B cell (primary cell): ENCODE measurements around the gene TMEM14A. TPM values are rescaled to one million over a fixed set of nuclear protein-coding genes. Genes with fewer than 3 reads are reported as not detected.

Experiments
- ATAC-seq: fragments of 200-7000 bp; cut with Tn5 transposase; one replicate; pipeline ENCODE4 v1.10.0; 2021; ENCODE audit warnings: low read depth, mild to moderate bottlenecking, moderate number of reproducible peaks, moderate library complexity
- CTCF ChIA-PET: fragments of 350-600 bp; sonication (Branson Sonifier 250); formaldehyde crosslinking; loops from one replicate; lab custom pipeline; 2021; ENCODE audit warnings: antibody characterized with exemption, inconsistent platforms; lab: Charles Lee
- POLR2A ChIA-PET: fragments of 350-600 bp; sonication (Branson Sonifier 250); formaldehyde crosslinking; loops from one replicate; lab custom pipeline; 2021; ENCODE audit warnings: antibody characterized with exemption; lab: Charles Lee
- DNase-seq: peaks from one replicate; pipeline ENCODE4 v3.0.0; 2013
- H2AFZ ChIP-seq: 2 replicates; pipeline ENCODE4 v1.6.1; 2012; ENCODE audit warnings: mild to moderate bottlenecking, low read depth, low read length; ENCODE audit not compliant: insufficient read depth, poor library complexity, severe bottlenecking
- H3K27ac ChIP-seq, 2 donors: 1 replicate in 1 of 2; 2 replicates in 1 of 2; pipeline ENCODE4 v1.5.1; 2012 to 2013; ENCODE audit warnings: low read length in 2 of 2, mild to moderate bottlenecking in 2 of 2, moderate library complexity in 1 of 2
- H3K27me3 ChIP-seq, 4 experiments: fragments of 200-600 bp in 1 of 4; sonication (generic) in 1 of 4; replicated peaks in 1 of 4; 1 replicate in 2 of 4; 2 replicates in 2 of 4; pipeline versions ENCODE4 v1.6.1 to v1.7.0; 2013 to 2016; ENCODE audit warnings: low read length in 3 of 4, mild to moderate bottlenecking in 2 of 4, mixed read lengths in 1 of 4, moderate library complexity in 1 of 4; ENCODE audit not compliant: insufficient read depth in 4 of 4, control insufficient read depth in 3 of 4; ENCODE audit errors: control extremely low read depth in 1 of 4
- H3K36me3 ChIP-seq, 2 experiments: replicated peaks in 1 of 2; 1 replicate in 1 of 2; 2 replicates in 1 of 2; pipeline versions ENCODE4 v1.6.1 to v1.7.1; 2013; ENCODE audit warnings: low read length in 1 of 2; ENCODE audit not compliant: insufficient read depth in 2 of 2, control insufficient read depth in 1 of 2; ENCODE audit errors: control extremely low read depth in 1 of 2, extremely low read depth in 1 of 2
- H3K4me1 ChIP-seq, 2 donors: fragments of 200-600 bp in 1 of 2; sonication (generic) in 1 of 2; 1 replicate in 1 of 2; 2 replicates in 1 of 2; pipeline versions ENCODE4 v1.5.1 to v1.6.1; 2013 to 2017; ENCODE audit warnings: low read length in 2 of 2; ENCODE audit not compliant: control insufficient read depth in 2 of 2, insufficient read depth in 2 of 2
- H3K4me2 ChIP-seq: replicated peaks from 2 replicates; pipeline ENCODE3; 2012; ENCODE audit warnings: mild to moderate bottlenecking, low read depth, low read length; ENCODE audit not compliant: poor library complexity, severe bottlenecking
- H3K4me3 ChIP-seq, 5 experiments: fragments of 200-600 bp in 1 of 5; sonication (generic) in 1 of 5; 1 replicate in 3 of 5; 2 replicates in 2 of 5; pipeline versions ENCODE4 v1.5.1 to v1.7.0; 2011 to 2016; ENCODE audit warnings: low read length in 4 of 5, mild to moderate bottlenecking in 4 of 5, low read depth in 2 of 5, control low read depth in 1 of 5, moderate library complexity in 1 of 5; ENCODE audit not compliant: insufficient read depth in 1 of 5; ENCODE audit errors: control extremely low read depth in 1 of 5, extremely low read depth in 1 of 5
- H3K79me2 ChIP-seq: fragments of 200-600 bp; sonication (generic); one replicate; pipeline ENCODE4 v1.6.0; 2016; ENCODE audit warnings: low read length; ENCODE audit not compliant: control insufficient read depth, insufficient read depth
- H3K9ac ChIP-seq: fragments of 200-600 bp; sonication (generic); 2 replicates; pipeline ENCODE4 v1.6.1; 2017; ENCODE audit warnings: mild to moderate bottlenecking, low read length, moderate library complexity
- H3K9me3 ChIP-seq, 3 donors: one replicate each; pipeline versions ENCODE4 v1.6.1 to v1.7.1; 2013; ENCODE audit warnings: low read length in 2 of 3; ENCODE audit not compliant: control insufficient read depth in 2 of 3, insufficient read depth in 1 of 3; ENCODE audit errors: control extremely low read depth in 1 of 3
- H4K20me1 ChIP-seq: 2 replicates; pipeline ENCODE4 v1.6.0; 2012; ENCODE audit warnings: mild to moderate bottlenecking, low read length; ENCODE audit not compliant: insufficient read depth, control insufficient read depth, poor library complexity, severe bottlenecking
- H3K27ac Mint-ChIP-seq: one replicate; pipeline ENCODE4 v1.8.0; 2021; ENCODE audit warnings: mixed read lengths
- H3K27me3 Mint-ChIP-seq: one replicate; pipeline ENCODE4 v1.8.0; 2021; ENCODE audit warnings: mixed read lengths
- H3K4me1 Mint-ChIP-seq: one replicate; pipeline ENCODE4 v1.8.0; 2021; ENCODE audit warnings: mixed read lengths
- H3K4me3 Mint-ChIP-seq: one replicate; pipeline ENCODE4 v1.8.0; 2021; ENCODE audit warnings: mixed read lengths
- H3K9me3 Mint-ChIP-seq: one replicate; pipeline ENCODE4 v1.8.0; 2022; ENCODE audit warnings: mixed read lengths; ENCODE audit not compliant: insufficient read depth
- CTCF ChIP-seq: fragments of 200-600 bp; IDR thresholded peaks from one replicate; pipeline ENCODE4 v1.8.0; 2022; ENCODE audit warnings: antibody characterized with exemption, mild to moderate bottlenecking
- EZH2 ChIP-seq: IDR thresholded peaks from 2 replicates; pipeline ENCODE4 v1.6.1; 2012; ENCODE audit warnings: borderline replicate concordance, low read depth, mild to moderate bottlenecking, moderate library complexity, low read length; ENCODE audit not compliant: insufficient read depth, poor library complexity, severe bottlenecking
- WGBS: methylation state at CpG from one replicate; pipeline ENCODE4 v1.1.5; 2013; ENCODE audit warnings: missing lambda C conversion rate; ENCODE audit not compliant: insufficient coverage; 5-methylcytosine and 5-hydroxymethylcytosine counted together
- intact Hi-C: fragments of 100-400 bp; cut with micrococcal nuclease; formaldehyde crosslinking; loops from one replicate; pipeline ENCODE4 v1.10.0; 2022
- polyA plus RNA-seq: library from polyadenylated mRNA; depleted of rRNA; stranded (reverse); fragments of >200 nt; gene quantifications from 2 replicates; pipeline ENCODE4 v1.2.3, GENCODE V29; 2012
- total RNA-seq, 2 donors: library from RNA; stranded (reverse); fragments of 120-200 nt in 1 of 2; gene quantifications; 1 replicate in 1 of 2; 2 replicates in 1 of 2; pipeline versions ENCODE4 v1.2.3 to v1.2.4, GENCODE V29; 2013 to 2022

Gene TMEM14A
- total and polyA plus RNA-seq, 2 donors (not counting 1 experiment from before 2014, with no cell fraction given) = 5.2 to 9.5 TPM

DNA sequence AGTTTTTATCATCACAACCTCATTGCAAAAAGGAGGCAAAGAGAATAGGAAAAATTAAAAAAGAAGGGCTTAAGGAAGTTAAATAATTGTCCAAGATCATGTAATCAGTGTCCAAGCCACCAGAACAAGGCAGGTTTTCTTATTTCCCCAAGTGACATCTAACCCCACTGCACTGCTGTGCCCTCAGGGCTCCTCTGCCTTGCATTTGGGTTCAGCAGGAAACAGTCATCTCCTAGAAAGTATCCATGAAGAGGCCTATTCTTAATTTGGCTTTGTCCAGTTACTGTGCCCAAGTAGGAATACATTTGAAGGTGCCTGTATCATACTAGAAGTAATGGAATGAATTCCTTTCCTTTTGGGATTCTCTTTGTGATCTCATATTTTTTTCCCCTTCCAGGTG is 10.5 kb downstream of the TMEM14A start:
- Histone ChIP-seq H3K27me3 (no peaks in the 10 kb centered on the region), H3K9ac (no peak overlapping the region), H3K27ac (no peak overlapping the region), H3K4me3 (no peak overlapping the region), H3K9me3 (no peaks in the 10 kb centered on the region), H3K36me3 (peaks cover 0 to 22% of the 10 kb centered on the region in 2 experiments), H3K4me1 (no peaks in the 10 kb centered on the region), H3K4me2 (no peak overlapping the region), H4K20me1 (no peaks in the 10 kb centered on the region), H3K79me2 (no peaks in the 10 kb centered on the region), H2AFZ (no peak overlapping the region)
- no peaks in the 10 kb centered on the region for H3K9me3 Mint-ChIP-seq
- intact Hi-C loops = no loop called here
- ChIA-PET CTCF (no interaction called here), POLR2A (no interaction called here)
- ATAC-seq = no peak
- peaks cover 4% of the 10 kb centered on the region for H3K4me1 Mint-ChIP-seq
- H3K4me3 Mint-ChIP-seq = no peak overlapping the region
- no peak overlapping the region for H3K27ac Mint-ChIP-seq
- no peak for TF ChIP-seq CTCF
- TF ChIP-seq EZH2 = no peak
- no peak for DNase-seq
- H3K27me3 Mint-ChIP-seq = no peaks in the 10 kb centered on the region

- Mint-ChIP-seq H3K27me3 (no peaks in the 10 kb centered on the region), H3K27ac (no peak overlapping the region), H3K9me3 (no peaks in the 10 kb centered on the region), H3K4me3 (no peak overlapping the region), H3K4me1 (peaks cover 4% of the 10 kb centered on the region)
- Histone ChIP-seq H4K20me1 (no peaks in the 10 kb centered on the region), H3K4me1 (no peaks in the 10 kb centered on the region), H3K36me3 (peaks cover 0 to 9% of the 10 kb centered on the region in 2 experiments), H3K79me2 (no peaks in the 10 kb centered on the region), H3K27ac (no peak overlapping the region), H3K27me3 (no peaks in the 10 kb centered on the region), H2AFZ (no peak overlapping the region), H3K9me3 (no peaks in the 10 kb centered on the region), H3K9ac (no peak overlapping the region), H3K4me3 (no peak overlapping the region), H3K4me2 (no peak overlapping the region)
- no peak for DNase-seq
- TF ChIP-seq CTCF = no peak
- ChIA-PET POLR2A (no interaction called here), CTCF (no interaction called here)
- ATAC-seq = no peak
- intact Hi-C loops = no loop called here
- WGBS = 100% methylated on average over 3 of the region's 6 CpGs
These were observed 16.2 kb downstream of the TMEM14A start for GRCh38 chr6:52686878-52687699.
